ENCODE results near the gene LSMEM2.

DNA sequence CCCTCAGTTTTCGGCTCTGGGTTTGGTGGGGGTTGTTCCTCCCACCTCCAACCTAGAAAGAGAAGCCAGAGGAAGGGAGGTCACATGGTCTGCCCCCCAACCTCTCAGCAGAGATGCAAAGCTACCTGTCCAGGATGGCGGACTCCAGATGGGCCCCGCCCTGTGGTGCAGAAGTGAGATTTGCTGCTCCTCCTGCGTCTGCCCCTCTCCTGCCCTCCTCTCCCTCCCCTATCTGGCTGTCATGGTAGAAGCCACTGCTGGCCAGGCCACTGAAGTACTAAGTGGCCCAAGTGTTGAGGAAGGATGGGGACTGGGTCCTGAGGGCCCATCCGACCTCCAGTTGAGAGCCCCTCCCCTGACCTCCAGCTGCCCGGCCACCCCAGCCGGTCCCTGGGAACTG lies 12.1 kb upstream of the LSMEM2 start:
- TF ChIP-seq RAD21 (conservative IDR thresholded peaks at IDR 0.05 in 1 of 2, IDR thresholded peaks at IDR 0.05 in 1 of 2) (no peak), RFX5 (IDR thresholded peaks at IDR 0.05) (no peak), PHF8 (IDR thresholded peaks at IDR 0.05; ENCODE audit: borderline replicate concordance, low read depth) (no peak), RNF2 (IDR thresholded peaks at IDR 0.05; ENCODE audit: borderline replicate concordance, low read depth) (no peak), EP300 (IDR thresholded peaks at IDR 0.05) (no peak), MYC (IDR thresholded peaks at IDR 0.05; ENCODE audit: borderline replicate concordance, low read length) (no peak), BHLHE40 (IDR thresholded peaks at IDR 0.05; ENCODE audit: low read depth, low read length) (no peak), ESRRA (IDR thresholded peaks at IDR 0.05; ENCODE audit: borderline replicate concordance, low read length) (no peak)
- TF ChIP-seq, protein P1, sequence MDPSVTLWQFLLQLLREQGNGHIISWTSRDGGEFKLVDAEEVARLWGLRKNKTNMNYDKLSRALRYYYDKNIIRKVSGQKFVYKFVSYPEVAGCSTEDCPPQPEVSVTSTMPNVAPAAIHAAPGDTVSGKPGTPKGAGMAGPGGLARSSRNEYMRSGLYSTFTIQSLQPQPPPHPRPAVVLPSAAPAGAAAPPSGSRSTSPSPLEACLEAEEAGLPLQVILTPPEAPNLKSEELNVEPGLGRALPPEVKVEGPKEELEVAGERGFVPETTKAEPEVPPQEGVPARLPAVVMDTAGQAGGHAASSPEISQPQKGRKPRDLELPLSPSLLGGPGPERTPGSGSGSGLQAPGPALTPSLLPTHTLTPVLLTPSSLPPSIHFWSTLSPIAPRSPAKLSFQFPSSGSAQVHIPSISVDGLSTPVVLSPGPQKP (IDR thresholded peaks at IDR 0.05; ENCODE audit: low read depth, low read length) = no peak
- TF ChIP-seq, protein P2, sequence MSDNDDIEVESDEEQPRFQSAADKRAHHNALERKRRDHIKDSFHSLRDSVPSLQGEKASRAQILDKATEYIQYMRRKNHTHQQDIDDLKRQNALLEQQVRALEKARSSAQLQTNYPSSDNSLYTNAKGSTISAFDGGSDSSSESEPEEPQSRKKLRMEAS (IDR thresholded peaks at IDR 0.05) = no peak
- TF ChIP-seq, protein P3, sequence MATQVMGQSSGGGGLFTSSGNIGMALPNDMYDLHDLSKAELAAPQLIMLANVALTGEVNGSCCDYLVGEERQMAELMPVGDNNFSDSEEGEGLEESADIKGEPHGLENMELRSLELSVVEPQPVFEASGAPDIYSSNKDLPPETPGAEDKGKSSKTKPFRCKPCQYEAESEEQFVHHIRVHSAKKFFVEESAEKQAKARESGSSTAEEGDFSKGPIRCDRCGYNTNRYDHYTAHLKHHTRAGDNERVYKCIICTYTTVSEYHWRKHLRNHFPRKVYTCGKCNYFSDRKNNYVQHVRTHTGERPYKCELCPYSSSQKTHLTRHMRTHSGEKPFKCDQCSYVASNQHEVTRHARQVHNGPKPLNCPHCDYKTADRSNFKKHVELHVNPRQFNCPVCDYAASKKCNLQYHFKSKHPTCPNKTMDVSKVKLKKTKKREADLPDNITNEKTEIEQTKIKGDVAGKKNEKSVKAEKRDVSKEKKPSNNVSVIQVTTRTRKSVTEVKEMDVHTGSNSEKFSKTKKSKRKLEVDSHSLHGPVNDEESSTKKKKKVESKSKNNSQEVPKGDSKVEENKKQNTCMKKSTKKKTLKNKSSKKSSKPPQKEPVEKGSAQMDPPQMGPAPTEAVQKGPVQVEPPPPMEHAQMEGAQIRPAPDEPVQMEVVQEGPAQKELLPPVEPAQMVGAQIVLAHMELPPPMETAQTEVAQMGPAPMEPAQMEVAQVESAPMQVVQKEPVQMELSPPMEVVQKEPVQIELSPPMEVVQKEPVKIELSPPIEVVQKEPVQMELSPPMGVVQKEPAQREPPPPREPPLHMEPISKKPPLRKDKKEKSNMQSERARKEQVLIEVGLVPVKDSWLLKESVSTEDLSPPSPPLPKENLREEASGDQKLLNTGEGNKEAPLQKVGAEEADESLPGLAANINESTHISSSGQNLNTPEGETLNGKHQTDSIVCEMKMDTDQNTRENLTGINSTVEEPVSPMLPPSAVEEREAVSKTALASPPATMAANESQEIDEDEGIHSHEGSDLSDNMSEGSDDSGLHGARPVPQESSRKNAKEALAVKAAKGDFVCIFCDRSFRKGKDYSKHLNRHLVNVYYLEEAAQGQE (IDR thresholded peaks at IDR 0.05) = no peak
- TF ChIP-seq, protein P4, sequence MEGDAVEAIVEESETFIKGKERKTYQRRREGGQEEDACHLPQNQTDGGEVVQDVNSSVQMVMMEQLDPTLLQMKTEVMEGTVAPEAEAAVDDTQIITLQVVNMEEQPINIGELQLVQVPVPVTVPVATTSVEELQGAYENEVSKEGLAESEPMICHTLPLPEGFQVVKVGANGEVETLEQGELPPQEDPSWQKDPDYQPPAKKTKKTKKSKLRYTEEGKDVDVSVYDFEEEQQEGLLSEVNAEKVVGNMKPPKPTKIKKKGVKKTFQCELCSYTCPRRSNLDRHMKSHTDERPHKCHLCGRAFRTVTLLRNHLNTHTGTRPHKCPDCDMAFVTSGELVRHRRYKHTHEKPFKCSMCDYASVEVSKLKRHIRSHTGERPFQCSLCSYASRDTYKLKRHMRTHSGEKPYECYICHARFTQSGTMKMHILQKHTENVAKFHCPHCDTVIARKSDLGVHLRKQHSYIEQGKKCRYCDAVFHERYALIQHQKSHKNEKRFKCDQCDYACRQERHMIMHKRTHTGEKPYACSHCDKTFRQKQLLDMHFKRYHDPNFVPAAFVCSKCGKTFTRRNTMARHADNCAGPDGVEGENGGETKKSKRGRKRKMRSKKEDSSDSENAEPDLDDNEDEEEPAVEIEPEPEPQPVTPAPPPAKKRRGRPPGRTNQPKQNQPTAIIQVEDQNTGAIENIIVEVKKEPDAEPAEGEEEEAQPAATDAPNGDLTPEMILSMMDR (IDR thresholded peaks at IDR 0.05) = no peak

All from A549 (cell line).